Measurements from ENCODE around the gene CLEC16A. TPM values are rescaled to one million over a fixed set of nuclear protein-coding genes. Genes with fewer than 3 reads are reported as not detected.

Gene CLEC16A
- total and polyA plus RNA-seq, 8 donors = 17.6 to 38.6 (median 21.6) TPM

DNA sequence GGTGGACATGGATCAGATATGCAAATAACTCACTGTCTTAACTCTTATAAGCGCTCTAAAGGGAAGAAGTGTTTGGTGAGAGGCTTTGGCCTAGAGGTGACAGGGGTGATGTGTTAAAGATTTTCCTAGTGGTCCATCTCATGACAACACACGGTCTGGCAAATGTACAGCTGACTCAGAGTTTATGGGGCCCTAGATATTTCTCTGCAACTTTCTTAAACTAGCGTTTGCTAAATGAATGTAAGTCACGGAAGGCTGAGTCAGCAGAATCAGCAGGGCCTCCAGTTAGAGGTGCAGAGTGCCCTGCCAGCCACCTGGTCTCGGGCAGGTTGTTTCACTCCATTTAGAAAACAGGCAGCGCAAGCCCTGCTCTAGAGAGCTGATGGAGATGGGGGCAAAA lies 40.1 kb downstream of the CLEC16A start:
- DNase-seq (no peak), ATAC-seq (no peak)
- Histone ChIP-seq H3K27me3 (no peaks in the 10 kb centered on the region), H3K4me1 (peaks cover 8 to 34% of the 10 kb centered on the region in 2 donors), H3K4me3 (no peak overlapping the region), H3K27ac (no peak overlapping the region), H3K36me3 (peaks cover 0 to 86% of the 10 kb centered on the region in 2 donors), H3K9me3 (no peaks in the 10 kb centered on the region)
- intact Hi-C loops (cut with DNase I) = no loop called here
- TF ChIP-seq CTCF (IDR thresholded peaks at IDR 0.05) = no peak

DNA sequence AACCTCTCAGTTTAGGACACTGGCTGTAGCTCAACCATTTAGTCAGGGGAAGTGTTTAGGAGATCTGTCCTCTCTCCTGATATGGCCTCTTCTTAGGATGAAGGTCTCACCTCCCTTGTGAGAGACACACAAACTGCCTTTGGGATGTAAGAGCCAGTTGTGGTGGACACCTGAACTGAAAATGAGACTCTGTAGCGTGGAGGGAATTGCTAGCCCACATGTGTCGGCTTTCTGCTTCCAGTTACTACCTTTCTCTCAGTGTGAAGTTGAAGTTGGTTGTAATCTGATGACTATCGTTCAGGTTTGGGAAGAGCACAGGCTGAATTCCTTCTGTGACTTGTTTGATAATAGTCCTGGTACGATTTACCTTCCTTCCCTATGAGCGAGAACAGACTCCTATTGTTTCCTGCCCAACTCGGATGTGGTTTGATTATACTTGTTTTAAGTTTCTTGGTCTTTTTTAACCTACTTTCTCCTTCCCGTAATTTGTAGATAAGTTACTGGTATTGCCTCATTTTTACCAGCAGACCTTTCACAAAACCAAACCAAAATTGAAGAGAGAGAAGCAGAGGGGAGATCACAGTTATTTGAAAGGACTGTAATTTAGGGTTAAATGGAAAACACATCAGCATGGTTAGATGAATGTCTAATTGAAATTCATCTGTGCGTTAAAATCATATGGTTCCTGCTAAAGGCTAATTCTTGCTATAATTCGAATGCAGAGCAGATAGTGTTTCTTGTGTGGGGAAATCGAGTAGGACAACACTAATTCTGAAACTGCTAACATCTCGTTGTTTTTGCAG lies 43.2 kb downstream of the CLEC16A start:
- no peak overlapping the region for H3K4me3 ChIP-seq
- H3K27me3 ChIP-seq = no peaks in the 10 kb centered on the region
- intact Hi-C loops (cut with DNase I) = no loop called here
- H3K36me3 ChIP-seq = peaks cover 0 to 76% of the 10 kb centered on the region in 2 donors
- no peak overlapping the region for H3K27ac ChIP-seq
- no peaks in the 10 kb centered on the region for H3K9me3 ChIP-seq
- DNase-seq = no peak
- TF ChIP-seq CTCF (IDR thresholded peaks at IDR 0.05) = no peak
- H3K4me1 ChIP-seq = peaks cover 6 to 35% of the 10 kb centered on the region in 2 donors
- ATAC-seq = no peak

GRCh38 chr16:10988164-10988803 lies 43.9 kb downstream of the CLEC16A start:
- intact Hi-C loops (cut with DNase I) = no loop called here
- peak; percentile 18 to 44 for TF ChIP-seq CTCF (IDR thresholded peaks at IDR 0.05)
- Histone ChIP-seq H3K4me3 (no peak overlapping the region), H3K36me3 (peaks cover 0 to 70% of the 10 kb centered on the region in 2 donors), H3K4me1 (peaks cover 6 to 35% of the 10 kb centered on the region in 2 donors), H3K27me3 (no peaks in the 10 kb centered on the region), H3K9me3 (no peaks in the 10 kb centered on the region), H3K27ac (peak overlapping the region in 1 of 2 donors; percentile 50)
- ATAC-seq (peak; percentile 87), DNase-seq (peak in 1 of 4 donors; percentile 64)

DNA sequence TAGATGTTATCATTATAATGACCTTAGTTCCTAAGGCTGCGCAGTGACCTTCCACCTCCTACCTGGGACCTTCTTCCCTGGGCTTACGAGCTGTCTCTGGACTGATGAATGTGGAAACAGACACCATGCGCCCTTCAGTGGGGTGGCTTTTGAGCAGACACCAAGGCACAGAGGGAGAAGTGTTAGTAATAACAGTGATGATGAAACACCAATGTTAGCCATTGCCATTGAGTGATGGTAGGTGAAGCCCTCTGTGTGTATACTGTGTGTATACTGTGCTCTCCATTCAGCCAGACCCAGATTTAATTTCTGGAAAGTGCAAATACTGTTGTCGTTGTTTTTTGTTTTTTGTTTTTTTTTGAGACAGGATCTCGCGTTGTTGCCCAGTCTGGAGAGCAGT lies 44.5 kb downstream of the CLEC16A start:
- Histone ChIP-seq H3K9me3 (no peaks in the 10 kb centered on the region), H3K36me3 (peaks cover 0 to 68% of the 10 kb centered on the region in 2 donors), H3K27me3 (no peaks in the 10 kb centered on the region), H3K4me3 (no peak overlapping the region), H3K4me1 (peaks cover 6 to 35% of the 10 kb centered on the region in 2 donors), H3K27ac (peak overlapping the region in 1 of 2 donors; percentile 50)
- no peak for TF ChIP-seq CTCF (IDR thresholded peaks at IDR 0.05)
- ATAC-seq = peak; percentile 25
- intact Hi-C loops (cut with DNase I) = no loop called here
- DNase-seq = no peak

DNA sequence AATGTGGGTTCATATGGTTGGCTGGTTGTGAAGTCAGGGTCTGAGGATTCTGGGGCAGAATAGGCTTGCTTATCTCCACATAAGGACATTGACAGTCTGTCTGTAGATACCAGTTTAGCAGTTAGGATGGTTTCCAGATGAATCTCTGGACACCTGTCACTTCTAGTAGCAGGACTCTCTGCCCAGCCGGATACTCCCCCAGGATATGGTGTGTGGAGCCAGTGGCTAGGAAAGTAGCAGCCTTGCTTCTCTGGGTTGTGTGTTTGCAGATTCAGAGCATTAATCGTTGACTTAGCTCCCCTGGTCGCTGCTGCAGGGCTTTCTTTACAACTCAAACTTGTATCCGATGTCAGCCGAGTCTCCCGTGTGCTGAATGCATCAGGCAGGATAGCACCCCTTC lies 45.2 kb downstream of the CLEC16A start:
- DNase-seq (no peak), ATAC-seq (no peak)
- intact Hi-C loops (cut with DNase I) = no loop called here
- H3K9me3 ChIP-seq = no peaks in the 10 kb centered on the region
- H3K27me3 ChIP-seq = no peaks in the 10 kb centered on the region
- no peak overlapping the region for H3K4me3 ChIP-seq
- H3K4me1 ChIP-seq = peaks cover 6 to 35% of the 10 kb centered on the region in 2 donors
- no peak for TF ChIP-seq CTCF (IDR thresholded peaks at IDR 0.05)
- no peak overlapping the region for H3K27ac ChIP-seq
- peaks cover 0 to 68% of the 10 kb centered on the region in 2 donors for H3K36me3 ChIP-seq
